Measurements from ENCODE around the gene SCAMP1.

GRCh38 chr5:78467140-78467539, 106.7 kb downstream of the SCAMP1 start:
- no peak for TF ChIP-seq EZH2 (IDR thresholded peaks at IDR 0.05; ENCODE audit: low read length, unreplicated experiment)
- TF ChIP-seq, protein P1, sequence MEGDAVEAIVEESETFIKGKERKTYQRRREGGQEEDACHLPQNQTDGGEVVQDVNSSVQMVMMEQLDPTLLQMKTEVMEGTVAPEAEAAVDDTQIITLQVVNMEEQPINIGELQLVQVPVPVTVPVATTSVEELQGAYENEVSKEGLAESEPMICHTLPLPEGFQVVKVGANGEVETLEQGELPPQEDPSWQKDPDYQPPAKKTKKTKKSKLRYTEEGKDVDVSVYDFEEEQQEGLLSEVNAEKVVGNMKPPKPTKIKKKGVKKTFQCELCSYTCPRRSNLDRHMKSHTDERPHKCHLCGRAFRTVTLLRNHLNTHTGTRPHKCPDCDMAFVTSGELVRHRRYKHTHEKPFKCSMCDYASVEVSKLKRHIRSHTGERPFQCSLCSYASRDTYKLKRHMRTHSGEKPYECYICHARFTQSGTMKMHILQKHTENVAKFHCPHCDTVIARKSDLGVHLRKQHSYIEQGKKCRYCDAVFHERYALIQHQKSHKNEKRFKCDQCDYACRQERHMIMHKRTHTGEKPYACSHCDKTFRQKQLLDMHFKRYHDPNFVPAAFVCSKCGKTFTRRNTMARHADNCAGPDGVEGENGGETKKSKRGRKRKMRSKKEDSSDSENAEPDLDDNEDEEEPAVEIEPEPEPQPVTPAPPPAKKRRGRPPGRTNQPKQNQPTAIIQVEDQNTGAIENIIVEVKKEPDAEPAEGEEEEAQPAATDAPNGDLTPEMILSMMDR (conservative IDR thresholded peaks at IDR 0.05; ENCODE audit: low read depth, low read length) = no peak

Data from PC-3 (cell line).